Endothelial cell of umbilical vein (primary cell): ENCODE measurements around the gene SYT14. TPM values are rescaled to one million over a fixed set of nuclear protein-coding genes. Genes with fewer than 3 reads are reported as not detected.

ENCODE experiments used
- BruUV-seq: library from RNA; stranded (reverse); fragments of 400-500 nt; replicated peaks from 2 replicates; lab custom pipeline; 2021; lab: Mats Ljungman, UMichigan
- CTCF ChIA-PET: fragments of 300-600, 350-600 bp; sonication (Branson Sonifier 250); formaldehyde crosslinking; loops from one replicate; lab custom pipeline; 2021; ENCODE audit warnings: antibody characterized with exemption, inconsistent platforms; lab: Charles Lee
- POLR2A ChIA-PET: fragments of 300-600, 350-600 bp; sonication (Branson Sonifier 250); formaldehyde crosslinking; loops from one replicate; lab custom pipeline; 2021; ENCODE audit warnings: antibody characterized with exemption, inconsistent platforms; lab: Charles Lee
- DNase-seq: peaks from one replicate; pipeline ENCODE4 v3.0.0-alpha.2; 2011; ENCODE audit warnings: low read depth, low spot score
- FAIRE-seq: peaks from 2 replicates; lab custom pipeline; 2011; peaks lifted over from hg19 to GRCh38; lab: Jason Lieb, UNC
- H2AFZ ChIP-seq: 2 replicates; pipeline ENCODE4 v1.6.0; 2012; ENCODE audit warnings: low read depth, low read length, control low read depth, inconsistent platforms
- H3K27ac ChIP-seq: 2 replicates; pipeline ENCODE4 v1.5.1; 2011; ENCODE audit warnings: low read depth, mild to moderate bottlenecking, control low read depth, low read length, moderate library complexity; ENCODE audit not compliant: insufficient read depth
- H3K27me3 ChIP-seq, 2 experiments: 2 replicates each; pipeline versions ENCODE4 v1.6.0 to v1.6.1; 2011; ENCODE audit warnings: low read length in 2 of 2, mixed read lengths in 1 of 2; ENCODE audit not compliant: control insufficient read depth in 2 of 2, insufficient read depth in 2 of 2
- H3K36me3 ChIP-seq, 2 experiments: 2 replicates in 1 of 2; 3 replicates in 1 of 2; pipeline ENCODE4 v1.5.1; 2011; ENCODE audit warnings: low read length in 2 of 2, mild to moderate bottlenecking in 1 of 2, moderate library complexity in 1 of 2; ENCODE audit not compliant: control insufficient read depth in 2 of 2, insufficient read depth in 2 of 2; ENCODE audit errors: extremely low read depth in 1 of 2
- H3K4me1 ChIP-seq: 3 replicates; pipeline ENCODE4 v1.5.1; 2011; ENCODE audit warnings: mild to moderate bottlenecking, low read length; ENCODE audit not compliant: control insufficient read depth, insufficient read depth; ENCODE audit errors: extremely low read depth
- H3K4me2 ChIP-seq: 2 replicates; pipeline ENCODE4 v1.6.1; 2011; ENCODE audit warnings: low read length, control low read depth, mixed read lengths; ENCODE audit not compliant: insufficient read depth
- H3K4me3 ChIP-seq, 3 experiments: fragments of 200-600 bp in 1 of 3; sonication (generic), shearing (Covaris generic) in 1 of 3; replicated peaks in 1 of 3; 2 replicates each; pipeline ENCODE4 v1.5.1; 2011 to 2016; ENCODE audit warnings: control low read depth in 3 of 3, low read length in 3 of 3, mild to moderate bottlenecking in 2 of 3, inconsistent platforms in 1 of 3, low read depth in 1 of 3, moderate library complexity in 1 of 3; ENCODE audit not compliant: insufficient read depth in 1 of 3
- H3K79me2 ChIP-seq: 2 replicates; pipeline ENCODE4 v1.6.0; 2012; ENCODE audit warnings: low read length, inconsistent platforms; ENCODE audit not compliant: control insufficient read depth, insufficient read depth
- H3K9ac ChIP-seq: replicated peaks from 2 replicates; pipeline ENCODE3; 2011; ENCODE audit warnings: low read length, control low read depth; ENCODE audit not compliant: insufficient read depth; ENCODE audit errors: extremely low read depth
- H3K9me1 ChIP-seq: replicated peaks from 3 replicates; pipeline ENCODE4 v1.6.0; 2011; ENCODE audit warnings: mild to moderate bottlenecking, low read length; ENCODE audit not compliant: control insufficient read depth, insufficient read depth; ENCODE audit errors: extremely low read depth
- H3K9me3 ChIP-seq: replicated peaks from 2 replicates; pipeline ENCODE4 v1.5.1; 2012; ENCODE audit warnings: low read length, inconsistent platforms; ENCODE audit not compliant: control insufficient read depth, insufficient read depth
- H4K20me1 ChIP-seq: replicated peaks from 2 replicates; pipeline ENCODE3; 2011; ENCODE audit warnings: mild to moderate bottlenecking, low read length; ENCODE audit not compliant: control insufficient read depth, insufficient read depth; ENCODE audit errors: extremely low read depth
- CTCF ChIP-seq, 2 donors: IDR thresholded peaks; 1 replicate in 1 of 2; 2 replicates in 1 of 2; pipeline ENCODE4 v1.5.1; 2011; ENCODE audit warnings: low read length in 2 of 2, mild to moderate bottlenecking in 2 of 2, moderate library complexity in 2 of 2, control low read depth in 1 of 2, inconsistent platforms in 1 of 2, low read depth in 1 of 2; ENCODE audit not compliant: insufficient read depth in 1 of 2; ENCODE audit errors: extremely low read depth in 1 of 2
- EZH2 ChIP-seq: IDR thresholded peaks from 2 replicates; pipeline ENCODE4 v1.6.1; 2012; ENCODE audit warnings: borderline replicate concordance, low read depth, mild to moderate bottlenecking, moderate library complexity, low read length, inconsistent platforms; ENCODE audit not compliant: severe bottlenecking
- FOS ChIP-seq: IDR thresholded peaks from 2 replicates; pipeline ENCODE4 v1.6.1; 2011; ENCODE audit warnings: mild to moderate bottlenecking, low read length, moderate library complexity, borderline replicate concordance; ENCODE audit not compliant: insufficient read depth
- GATA2 ChIP-seq: IDR thresholded peaks from 2 replicates; pipeline ENCODE4 v1.7.0; 2011; ENCODE audit warnings: low read depth, mild to moderate bottlenecking, moderate library complexity, mixed read lengths, low read length; ENCODE audit not compliant: insufficient read length, insufficient read depth
- JUN ChIP-seq: IDR thresholded peaks from 2 replicates; pipeline ENCODE4 v1.6.1; 2011; ENCODE audit warnings: borderline replicate concordance, low read depth; ENCODE audit not compliant: insufficient read length, insufficient read depth
- MAX ChIP-seq: IDR thresholded peaks from 2 replicates; pipeline ENCODE4 v1.6.1; 2011; ENCODE audit not compliant: insufficient read depth, insufficient read length
- MYC ChIP-seq: IDR thresholded peaks from one replicate; pipeline ENCODE4 v1.6.1; 2011; ENCODE audit warnings: mild to moderate bottlenecking, low read depth, low read length
- POLR2A ChIP-seq: IDR thresholded peaks from 2 replicates; pipeline ENCODE4 v1.6.1; 2012; ENCODE audit warnings: low read depth, mild to moderate bottlenecking, control low read depth, low read length
- POLR2AphosphoS5 ChIP-seq: IDR thresholded peaks from 2 replicates; pipeline ENCODE4 v1.6.1; 2012; ENCODE audit warnings: low read depth, mild to moderate bottlenecking, control low read depth, low read length, moderate library complexity; ENCODE audit not compliant: insufficient read depth
- dilution Hi-C: fragments of 300-500 bp; cut with MboI; formaldehyde crosslinking; loops from one replicate; pipeline ENCODE4 v1.15.0; 2019; ENCODE audit warnings: low sequenced_read_pairs; ENCODE audit not compliant: extremely low pct_ligation_motif_present
- intact Hi-C: fragments of 100-400 bp; cut with micrococcal nuclease; formaldehyde crosslinking; loops from one replicate; pipeline ENCODE4 v1.10.0; 2022
- polyA plus RNA-seq, 4 experiments: library from polyadenylated mRNA; depleted of rRNA in 3 of 4; stranded (reverse) in 3 of 4; unstranded in 1 of 4; fragments of >200 nt; gene quantifications; 2 replicates each; pipeline versions ENCODE4 v1.2.1 to v1.2.3, GENCODE V29; 2011 to 2012; ENCODE audit warnings: missing spikeins in 1 of 4
- total RNA-seq: library from RNA; stranded (reverse); gene quantifications from 2 replicates; pipeline ENCODE4 v1.2.3, GENCODE V29; 2021

The SYT14 gene
- total and polyA plus RNA-seq, 2 donors (not counting 3 experiments of a cell fraction or from before 2014, with no cell fraction given) = 0.08 to 0.18 TPM

GRCh38 chr1:210076620-210077019, 138.6 kb downstream of the SYT14 start:
- Histone ChIP-seq H3K79me2 (no peaks in the 10 kb centered on the region), H2AFZ (no peak overlapping the region), H3K9me1 (no peaks in the 10 kb centered on the region), H3K36me3 (no peaks in the 10 kb centered on the region), H3K27me3 (no peaks in the 10 kb centered on the region), H3K4me2 (no peak overlapping the region), H4K20me1 (no peaks in the 10 kb centered on the region), H3K9me3 (no peaks in the 10 kb centered on the region), H3K9ac (no peak overlapping the region), H3K27ac (no peak overlapping the region), H3K4me3 (no peak overlapping the region), H3K4me1 (no peaks in the 10 kb centered on the region)
- POLR2A ChIA-PET = no interaction called here
- DNase-seq (no peak), FAIRE-seq (no peak)
- dilution Hi-C loops = no loop called here
- BruUV-seq = no TSS peak
- TF ChIP-seq CTCF (IDR thresholded peaks at IDR 0.05; ENCODE audit: extremely low read depth in 1 of 2, insufficient read depth in 1 of 2, low read depth in 1 of 2, low read length in 2 of 2) = no peak
- no peak for TF ChIP-seq POLR2A
- TF ChIP-seq MAX = no peak
- TF ChIP-seq POLR2AphosphoS5 = no peak
- TF ChIP-seq GATA2 = no peak
- no peak for TF ChIP-seq FOS
- no peak for TF ChIP-seq MYC
- no peak for TF ChIP-seq EZH2
- no peak for TF ChIP-seq JUN
- intact Hi-C loops = no loop called here
- CTCF ChIA-PET = no interaction called here
